Activated T-cell treated with anti-CD3 and anti-CD28 coated beads for 1 hour (primary cell): Measurements from ENCODE around the gene TUT7.
A peak's percentile ranks its signal among the peaks of the same experiment; 100 is the strongest.
"Not testable (repeated sequence)": the region's sequence is repeated elsewhere in the genome, so short reads cannot be mapped to it uniquely, and the experiment has no call there.

Experiments used
- DNase-seq: peaks from one replicate; pipeline ENCODE4 v3.0.0-alpha.2; 2020; ENCODE audit warnings: low read depth

TUT7 gene

DNA sequence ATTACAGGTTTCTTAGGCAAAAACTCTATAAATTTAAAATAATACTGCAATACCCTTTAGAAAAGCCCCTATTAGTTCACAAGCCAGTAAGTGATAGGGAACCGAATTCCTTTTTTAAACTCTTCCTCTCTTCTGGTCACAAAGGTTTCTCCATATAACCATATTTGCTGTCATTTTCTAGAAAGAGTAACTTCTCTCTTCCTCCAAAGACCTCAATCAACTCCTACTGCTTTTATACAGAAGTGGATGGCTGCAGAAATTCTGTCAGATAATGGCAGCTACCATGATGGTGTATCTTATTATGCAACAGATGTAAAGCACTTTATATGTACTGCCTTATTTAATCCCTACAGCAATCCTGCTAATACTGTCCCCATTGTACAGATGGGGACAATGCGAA lies 6.2 kb downstream of the TUT7 start:
- DNase-seq: no peak

DNA sequence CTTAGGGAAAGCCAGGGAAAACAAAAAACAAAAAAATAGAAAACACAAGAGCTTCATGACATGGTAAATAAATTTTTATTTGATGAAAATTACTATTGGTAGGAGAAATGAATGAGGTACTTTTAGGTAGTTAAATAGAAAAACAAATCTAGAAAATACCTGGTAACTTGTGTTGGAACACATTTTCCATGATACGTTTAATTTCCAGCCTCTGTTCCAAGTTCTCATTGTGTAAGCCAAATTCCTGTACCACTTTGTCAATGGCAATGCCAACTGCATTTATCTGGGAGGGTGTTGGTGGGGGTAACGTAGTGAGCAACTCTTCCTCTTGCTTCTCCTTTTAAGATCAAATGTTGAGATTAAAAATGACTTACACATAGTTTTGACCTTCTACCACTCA lies 9.4 kb downstream of the TUT7 start:
- DNase-seq: no peak

DNA sequence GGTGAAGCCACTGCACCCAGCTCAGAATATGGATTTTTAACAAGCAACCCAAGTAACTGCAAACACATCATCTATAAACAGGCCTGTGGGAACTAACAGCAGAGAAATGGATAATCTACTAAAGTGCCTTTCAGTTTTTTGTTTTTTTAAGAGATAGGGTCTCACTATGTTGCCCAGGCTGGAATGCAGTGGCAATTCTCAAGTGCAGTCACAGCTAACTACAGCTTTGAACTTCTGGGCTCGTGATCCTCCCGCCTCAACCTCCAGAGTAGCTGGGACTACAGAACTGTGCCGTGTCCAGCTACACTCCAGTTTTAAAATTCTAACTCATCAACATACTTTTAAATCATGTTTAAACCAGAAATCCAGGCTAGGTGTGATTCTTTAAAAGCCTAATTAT lies 11.9 kb downstream of the TUT7 start:
- no peak for DNase-seq

DNA sequence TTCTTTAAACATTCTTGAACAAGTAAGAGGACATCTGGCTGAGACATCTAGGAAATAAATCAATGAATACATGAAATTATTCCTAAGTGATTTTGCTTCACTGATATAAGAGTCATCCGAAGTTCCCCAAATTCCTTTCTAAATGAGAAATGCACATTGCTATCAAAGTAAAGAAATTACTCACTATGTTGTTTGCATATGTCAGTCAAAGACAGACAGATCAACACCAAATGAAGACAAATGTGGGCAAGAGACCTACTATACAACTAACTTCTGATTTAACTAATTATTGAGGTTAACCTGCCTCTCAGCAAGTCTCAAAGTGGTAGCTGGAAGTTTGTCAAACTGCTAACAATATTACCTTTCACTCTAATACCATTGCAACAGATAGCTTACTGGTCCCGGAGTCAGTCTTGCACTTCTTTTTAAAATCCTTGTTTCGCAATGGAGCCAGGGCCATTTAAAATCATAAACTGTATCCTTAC lies 13.2 kb downstream of the TUT7 start:
- no peak for DNase-seq

DNA sequence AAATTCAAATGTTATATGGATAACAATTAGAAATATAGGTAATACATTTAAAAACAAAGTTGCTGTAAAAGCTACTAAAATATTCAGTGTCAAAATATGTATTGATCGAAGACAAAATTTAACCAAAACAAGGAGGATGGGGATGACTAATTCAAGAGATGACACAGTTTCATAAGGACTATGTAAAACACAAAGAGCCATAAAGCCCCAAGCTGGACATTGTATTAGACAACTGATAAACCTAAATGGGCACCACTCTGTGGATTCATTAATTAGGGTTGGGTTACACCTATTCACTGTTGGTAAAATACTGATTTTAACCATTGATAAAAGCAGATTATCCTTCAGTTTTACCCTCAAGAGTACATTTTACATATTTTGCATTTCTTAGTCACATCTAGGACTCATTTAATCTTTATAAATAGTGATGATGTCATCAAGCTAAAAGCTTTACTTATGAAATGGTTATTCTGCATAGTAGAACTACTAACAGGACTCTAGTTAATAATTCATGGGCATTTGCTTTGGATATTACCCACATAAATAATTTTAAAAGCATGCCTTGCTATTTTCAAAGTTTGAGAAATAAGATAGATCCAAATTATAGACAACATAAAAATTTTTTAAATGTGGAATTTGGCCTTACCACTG lies 13.7 kb downstream of the TUT7 start:
- DNase-seq: no peak

DNA sequence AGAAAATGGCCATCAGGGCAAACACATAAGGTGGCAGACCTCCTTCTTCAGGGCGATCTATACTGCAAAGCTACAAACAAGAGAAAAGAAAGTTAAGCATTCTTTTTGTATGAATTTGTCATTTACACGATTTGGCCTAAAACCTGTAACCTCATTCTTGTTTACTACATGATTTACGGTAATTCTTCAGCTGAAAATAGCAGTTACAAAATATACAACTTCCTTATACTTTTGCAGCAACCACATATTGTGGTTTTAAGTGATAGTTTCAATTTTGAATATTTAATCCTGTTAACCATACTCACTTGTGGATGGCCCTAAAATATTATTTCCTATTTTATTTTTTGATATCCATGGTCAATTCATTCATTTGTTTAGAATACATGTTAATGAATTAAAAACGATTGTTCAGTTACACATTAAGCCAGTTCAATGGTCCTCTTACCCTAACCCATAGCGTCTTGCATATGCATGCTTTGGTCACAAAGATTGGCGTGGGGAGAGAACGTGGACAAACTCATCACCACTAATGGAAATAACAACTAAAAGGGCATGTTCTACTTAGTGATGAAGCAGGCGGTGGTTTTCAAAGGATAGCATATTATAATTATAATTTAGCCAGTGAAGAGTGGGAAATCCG lies 16.6 kb downstream of the TUT7 start:
- DNase-seq: no peak

DNA sequence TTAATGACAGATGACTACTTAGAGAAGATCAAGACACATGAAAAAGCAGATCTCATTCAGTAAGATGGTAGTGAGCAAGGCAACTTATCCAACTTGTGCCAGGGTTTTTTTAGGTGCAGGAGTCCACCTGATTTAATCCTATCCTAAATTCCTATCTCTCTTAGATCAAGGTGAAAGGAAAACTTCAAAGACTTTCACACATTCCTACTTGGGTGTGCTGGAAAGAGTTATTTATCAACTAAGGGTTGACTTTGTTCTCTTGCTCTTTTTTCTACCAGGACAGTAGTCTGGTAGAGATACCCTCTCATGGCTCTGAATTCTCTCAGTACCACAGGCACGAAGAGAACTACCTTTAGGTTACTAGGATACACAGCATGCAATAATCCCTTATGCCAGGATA lies 18.2 kb downstream of the TUT7 start:
- no peak for DNase-seq

DNA sequence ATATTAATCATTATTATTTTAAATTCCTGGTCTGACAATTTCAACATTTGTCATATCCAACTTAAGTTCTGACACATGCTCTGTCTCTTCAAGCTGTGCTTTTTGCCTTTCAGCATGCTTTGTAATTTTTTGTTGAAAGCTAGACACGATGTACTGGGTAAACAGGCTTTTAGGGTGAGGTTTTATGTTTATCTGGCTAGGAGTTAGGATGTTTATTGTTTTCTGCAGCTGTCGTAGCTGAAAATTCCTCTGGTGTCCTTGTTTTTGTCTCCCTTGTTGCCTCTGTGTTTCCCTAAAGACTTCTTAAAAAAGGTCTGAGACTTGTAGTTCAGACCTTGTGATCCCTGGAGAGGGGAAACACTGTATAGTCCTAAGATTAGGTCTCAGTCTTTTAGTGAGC lies 20.6 kb downstream of the TUT7 start:
- no peak for DNase-seq

DNA sequence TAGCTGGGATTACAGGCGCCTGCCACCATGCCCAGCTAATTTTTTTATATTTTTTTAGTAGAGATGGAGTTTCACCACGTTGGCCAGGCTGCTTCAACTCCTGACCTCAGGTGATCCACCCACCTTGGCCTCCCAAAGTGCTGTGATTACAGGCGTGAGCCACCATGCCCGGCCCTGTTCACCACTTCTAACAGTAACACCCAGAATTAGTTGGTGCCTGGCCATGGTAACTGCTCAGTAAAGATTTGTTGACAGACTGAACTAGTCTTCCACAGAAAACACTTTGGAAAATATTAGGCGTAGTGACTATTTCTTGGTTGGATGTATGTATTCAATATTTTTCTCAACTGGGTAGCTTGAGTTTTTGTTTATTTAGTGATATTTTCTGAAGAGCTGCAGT lies 24.0 kb downstream of the TUT7 start:
- DNase-seq: no peak

DNA sequence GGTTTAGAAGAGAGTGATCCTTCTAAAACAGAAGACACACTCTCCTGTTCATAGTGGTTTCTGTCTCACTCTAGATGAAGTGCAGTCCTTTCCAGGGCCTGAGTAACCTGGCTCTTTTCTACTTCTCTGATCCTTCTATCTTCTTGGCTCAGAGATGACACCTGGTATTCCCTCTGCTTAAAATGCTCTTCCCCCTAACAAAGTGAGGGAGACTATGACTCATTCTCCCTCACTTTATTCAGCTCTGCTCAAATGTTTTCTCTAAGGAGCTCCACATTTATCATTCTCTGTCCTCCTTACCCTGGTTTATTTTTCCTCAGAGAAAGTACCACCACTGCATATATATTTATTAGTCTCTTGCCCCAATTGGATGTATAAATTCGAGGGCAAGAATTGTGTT lies 24.6 kb downstream of the TUT7 start:
- no peak for DNase-seq

DNA sequence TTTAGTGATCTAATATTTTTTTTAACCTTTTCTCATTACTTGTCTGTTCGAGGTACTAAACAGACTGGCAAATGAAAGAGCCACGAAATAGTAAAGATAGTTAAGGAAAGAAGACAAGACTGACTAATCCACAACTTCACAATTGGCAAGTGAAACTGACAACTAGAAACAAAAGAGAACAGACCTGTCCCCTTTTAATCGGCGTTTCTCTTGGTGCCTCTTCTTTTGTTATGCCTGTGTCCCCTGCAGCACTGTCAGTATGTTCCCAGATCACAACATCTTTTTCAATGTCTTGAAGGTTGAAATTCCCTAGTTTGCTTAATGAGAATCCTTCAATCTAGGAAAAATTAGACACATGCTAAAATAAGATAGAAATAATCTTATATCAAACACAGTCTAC lies 26.1 kb downstream of the TUT7 start:
- no peak for DNase-seq

DNA sequence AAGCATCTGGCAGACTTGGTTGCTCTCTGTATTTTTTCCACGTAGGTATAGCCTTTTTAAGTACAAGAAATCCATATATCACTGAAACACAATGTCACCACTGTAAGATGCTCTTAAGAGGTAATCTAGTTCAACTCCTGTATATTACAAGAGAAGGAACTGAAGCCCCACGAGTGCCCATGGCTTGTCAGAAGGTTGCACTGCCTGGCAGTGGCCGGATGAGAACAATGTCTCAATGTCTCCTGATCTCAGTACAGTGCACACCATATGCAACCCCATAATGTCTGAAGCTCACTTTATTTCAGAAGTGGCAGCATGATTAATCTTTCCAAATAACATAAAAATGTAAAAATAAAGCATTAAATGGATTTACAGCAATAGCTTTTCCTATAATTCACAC lies 27.7 kb downstream of the TUT7 start:
- DNase-seq: no peak

DNA sequence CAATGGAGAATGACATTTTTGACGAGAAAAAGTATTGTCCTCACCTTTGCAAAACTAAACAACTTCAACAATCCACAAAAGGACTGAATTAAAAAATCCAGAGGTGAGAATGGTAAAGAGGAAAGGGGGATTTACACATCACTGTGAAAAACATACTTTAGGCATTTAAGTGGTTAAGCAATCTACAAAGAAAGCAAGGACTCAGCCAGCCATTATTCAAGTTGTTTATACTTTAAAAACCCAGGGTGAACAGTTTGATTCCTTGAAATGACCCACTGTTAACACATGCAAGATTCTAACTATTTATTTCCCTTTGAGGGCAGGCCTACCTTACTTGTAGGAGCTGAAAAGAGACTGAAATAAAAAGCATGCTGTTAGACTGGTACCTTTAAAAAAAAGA lies 29.3 kb downstream of the TUT7 start:
- DNase-seq: no peak

DNA sequence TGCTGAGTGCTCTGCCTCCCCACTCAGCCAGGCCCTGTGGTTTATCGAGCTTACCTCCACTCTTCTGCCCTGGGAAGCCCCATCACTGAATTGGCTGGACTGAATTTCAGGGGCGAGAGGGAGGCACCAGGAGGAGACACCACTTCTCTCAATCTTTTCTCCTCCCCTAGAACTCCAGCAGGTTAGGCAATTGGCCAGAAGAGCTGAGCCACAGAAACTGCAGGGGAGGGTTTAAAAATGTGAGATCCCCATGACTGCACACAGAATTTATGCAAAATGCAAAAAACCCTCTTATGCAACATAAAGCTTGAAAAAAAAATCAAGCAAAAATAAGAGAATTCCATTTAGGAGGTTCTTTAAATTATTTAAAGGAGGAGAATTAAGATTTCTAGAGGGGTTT lies 29.9 kb downstream of the TUT7 start:
- DNase-seq: no peak

DNA sequence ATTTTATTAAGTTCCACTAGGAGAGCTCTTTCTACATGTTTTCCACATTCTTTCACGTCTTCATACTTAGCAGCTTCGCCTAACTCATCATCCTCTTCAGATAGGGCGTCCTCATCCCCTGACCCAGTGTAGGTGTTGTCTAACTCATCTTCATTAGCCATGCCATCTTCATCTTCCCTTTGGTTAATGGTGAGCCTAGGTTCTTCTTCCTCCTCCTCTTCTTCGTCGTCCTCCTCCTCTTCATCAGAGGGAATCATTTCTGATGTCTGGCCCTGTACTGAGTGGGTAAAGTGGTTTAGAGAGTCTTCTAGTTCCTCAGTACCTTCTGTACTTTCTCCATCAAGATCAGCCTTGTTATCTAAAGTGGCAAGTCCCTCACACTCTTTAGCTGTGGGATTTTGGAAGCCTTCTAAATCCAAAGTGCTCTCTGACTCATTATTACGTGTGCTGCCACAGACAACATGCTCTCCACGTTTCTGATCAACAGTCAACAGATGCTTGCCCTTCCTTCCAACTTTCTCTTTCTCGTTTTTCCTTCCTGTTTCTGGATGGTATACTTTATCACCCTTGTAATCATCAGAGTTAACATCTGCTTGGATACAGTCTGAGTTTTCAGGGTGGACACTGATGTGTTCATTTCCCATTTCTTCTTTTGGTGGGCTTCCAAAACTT lies 31.1 kb downstream of the TUT7 start:
- DNase-seq: no peak

DNA sequence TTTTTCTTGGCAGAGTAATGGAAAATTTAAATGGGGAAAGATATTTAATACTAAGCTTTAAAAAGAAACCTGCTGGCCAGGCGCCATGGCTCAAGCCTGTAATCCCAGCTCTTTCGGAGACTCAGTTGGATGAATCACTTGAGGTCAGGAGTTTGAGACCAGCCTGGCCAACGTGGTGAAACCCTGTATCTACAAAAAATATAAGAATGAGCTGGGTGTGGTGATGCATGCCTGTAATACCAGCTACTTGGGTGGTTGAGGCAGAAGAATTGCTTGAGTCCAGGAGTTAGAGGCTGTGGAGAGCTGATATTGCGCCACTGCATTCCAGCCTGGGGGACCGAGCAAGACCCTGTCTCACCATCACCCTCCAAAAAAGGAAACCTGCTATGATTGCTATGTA lies 32.8 kb downstream of the TUT7 start:
- DNase-seq: no peak

DNA sequence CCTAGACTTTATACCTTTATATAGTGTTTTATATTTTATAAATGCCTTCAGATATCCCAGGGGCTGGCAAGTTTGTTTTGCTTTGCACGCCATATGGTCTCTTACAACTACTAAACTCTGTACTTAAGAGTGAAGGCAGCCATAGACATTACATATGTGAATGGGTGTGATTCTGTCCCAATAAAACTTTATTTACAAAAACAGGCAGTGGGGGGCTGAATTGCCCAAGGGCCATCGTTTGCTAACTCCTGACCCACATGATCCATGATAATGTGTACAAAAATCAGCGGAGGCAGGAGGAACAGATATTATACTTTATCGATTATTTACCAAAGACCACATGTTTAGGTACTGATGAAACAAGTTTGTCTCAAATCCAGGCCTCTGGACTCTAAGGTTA lies 36.0 kb downstream of the TUT7 start:
- DNase-seq: no peak

DNA sequence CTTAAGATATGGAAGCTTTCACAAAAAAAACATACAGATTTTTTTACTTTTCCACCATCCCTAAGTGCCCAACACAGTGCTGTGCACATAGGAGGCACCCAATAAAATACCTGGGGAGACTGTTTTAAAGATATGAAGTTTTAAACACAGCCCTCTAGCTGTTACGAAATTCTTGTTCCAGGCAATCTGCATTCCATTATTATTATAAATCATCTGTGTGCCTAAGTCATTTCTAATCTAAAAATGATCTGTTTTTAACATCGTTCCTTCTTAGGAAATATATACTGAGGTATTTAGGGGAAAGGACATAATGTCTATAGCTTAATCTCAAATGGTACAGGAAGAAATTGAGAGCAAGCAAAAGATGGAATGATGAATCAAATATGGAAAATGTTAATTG lies 39.1 kb downstream of the TUT7 start:
- DNase-seq: no peak

DNA sequence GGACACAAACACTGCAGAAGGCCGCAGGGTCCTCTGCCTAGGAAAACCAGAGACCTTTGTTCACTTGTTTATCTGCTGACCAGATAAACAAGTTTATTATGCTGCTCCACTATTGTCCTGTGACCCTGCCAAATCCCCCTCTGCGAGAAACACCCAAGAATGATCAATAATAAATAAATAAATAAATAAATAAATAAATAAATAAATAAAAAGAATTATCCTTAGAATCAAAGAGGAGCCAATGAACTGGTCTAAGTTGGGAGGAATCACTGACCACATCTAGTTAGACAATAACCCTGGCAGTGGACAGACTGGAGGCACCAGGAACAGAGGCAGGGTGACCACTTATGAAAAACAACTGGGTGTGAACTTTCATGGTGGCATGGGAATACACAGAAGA lies 41.3 kb downstream of the TUT7 start:
- not testable (repeated sequence) for DNase-seq

DNA sequence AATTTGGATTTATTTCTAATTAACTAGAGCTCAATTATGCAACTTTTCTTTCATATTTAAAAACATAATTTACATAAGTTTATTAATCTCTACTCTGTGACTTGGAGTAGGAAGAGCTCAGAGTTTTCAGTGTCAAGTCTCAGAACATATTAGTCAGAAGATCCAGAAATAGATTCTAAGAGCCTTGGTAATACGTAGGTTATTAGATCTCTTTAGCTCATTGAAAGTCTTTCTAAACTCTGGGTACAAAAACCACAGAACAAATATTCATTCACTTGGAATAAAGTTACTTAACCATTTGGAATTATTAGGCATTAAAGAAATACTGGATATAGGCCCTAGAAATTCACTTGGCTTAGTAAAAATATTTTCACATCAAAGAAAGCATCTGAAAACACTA lies 45.5 kb downstream of the TUT7 start:
- DNase-seq: no peak

DNA sequence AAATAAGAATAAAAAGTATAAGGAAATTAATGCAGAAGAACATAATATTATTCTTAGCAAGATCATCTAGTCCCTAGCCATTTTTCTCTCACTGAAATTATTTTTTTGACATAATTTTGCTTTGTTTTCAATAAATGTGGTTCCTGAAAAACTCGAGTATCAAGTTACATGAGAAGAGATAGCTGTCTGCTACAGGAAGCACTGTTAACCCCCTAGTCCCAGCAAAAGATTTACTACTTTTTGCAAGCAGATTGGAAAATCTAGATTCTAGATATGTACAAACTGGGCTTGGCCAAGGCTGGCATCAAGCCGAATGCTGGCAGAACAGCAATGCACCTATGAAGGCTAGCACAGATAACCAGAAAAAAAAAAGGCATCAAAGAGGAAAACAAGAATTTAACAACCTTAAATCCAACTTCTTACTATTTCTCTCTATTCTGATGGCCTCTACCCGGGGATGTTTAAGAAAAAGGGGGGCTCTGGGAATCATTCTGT lies 49.9 kb downstream of the TUT7 start:
- DNase-seq: no peak

DNA sequence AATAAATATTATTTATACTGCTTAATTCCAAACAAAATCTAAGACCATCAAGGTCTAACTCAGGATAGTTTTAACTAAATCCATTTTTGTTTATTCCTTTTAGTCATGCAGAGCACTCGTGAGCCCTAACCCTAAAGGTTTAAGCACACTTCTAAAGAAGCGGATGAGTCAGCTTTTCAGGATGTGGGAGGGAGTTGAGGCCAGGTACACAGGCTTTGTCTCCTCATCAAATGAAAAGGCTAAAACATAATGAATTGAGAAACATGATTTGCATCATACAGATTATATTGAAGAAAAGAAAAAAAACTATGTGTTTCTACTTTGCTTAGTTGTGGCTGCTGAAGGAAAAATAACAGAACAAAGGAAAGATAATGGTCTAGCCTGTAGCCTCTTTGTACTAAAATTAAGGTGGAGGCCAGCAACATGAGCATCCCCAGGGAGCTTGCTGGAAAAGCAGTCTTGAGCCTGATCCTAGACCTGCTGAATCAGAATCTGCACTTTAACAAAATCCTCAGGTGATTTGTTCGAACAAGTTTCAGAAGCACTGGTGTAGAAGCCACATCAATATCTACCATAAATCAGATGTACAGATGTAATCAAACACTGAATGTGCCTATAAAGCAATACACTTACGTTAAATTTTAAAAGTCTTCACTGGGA lies 50.8 kb downstream of the TUT7 start:
- DNase-seq: peak; percentile 13

DNA sequence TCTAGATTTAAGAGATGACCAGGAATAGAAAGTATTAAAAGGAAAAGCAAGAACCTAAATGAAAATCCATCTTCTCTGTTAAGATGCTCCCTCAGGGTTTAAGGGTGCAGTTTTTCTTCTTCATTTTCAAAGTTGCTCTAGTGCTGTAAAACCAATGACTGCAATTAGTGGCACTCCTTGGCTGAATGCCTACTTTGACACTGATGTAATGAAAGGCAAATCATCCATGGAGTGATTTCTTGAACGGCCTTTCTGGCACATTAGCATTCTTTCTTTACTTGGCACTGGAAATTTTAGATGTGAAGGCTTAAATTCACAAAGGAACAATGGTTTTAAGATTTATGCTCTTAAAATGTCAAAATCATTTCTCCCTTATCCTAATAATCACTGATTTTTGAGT lies 52.5 kb downstream of the TUT7 start:
- DNase-seq: no peak
